ENCODE measurements around the gene SECTM1. TPM values are rescaled to one million over a fixed set of nuclear protein-coding genes. Genes with fewer than 3 reads are reported as not detected.

SECTM1 gene
- total and polyA plus RNA-seq, 7 donors, result 0.70 to 2.3 (median 1.2) TPM

DNA sequence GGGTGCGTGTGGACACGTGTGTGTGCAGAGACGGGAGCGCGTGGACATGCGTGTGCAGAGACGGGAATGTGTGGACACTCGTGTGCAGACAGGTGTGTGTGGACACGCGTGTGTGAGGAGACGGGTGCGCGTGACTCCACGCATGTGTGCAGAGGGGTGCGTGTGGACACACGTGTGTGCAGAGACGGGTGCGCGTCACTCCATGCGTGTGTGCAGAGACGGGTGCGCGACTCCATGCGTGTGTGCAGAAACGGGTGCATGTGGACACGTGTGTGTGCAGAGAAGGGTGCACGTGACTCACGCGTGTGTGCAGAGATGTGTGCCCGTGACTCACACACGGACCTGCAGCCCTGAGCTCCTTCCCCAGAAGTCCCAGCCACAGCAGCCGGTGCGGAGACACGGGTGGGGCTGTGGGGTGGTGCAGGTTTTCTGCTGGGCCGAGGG lies 13.9 kb downstream of the SECTM1 start:
- peaks cover 5% of the 10 kb centered on the region for H3K4me1 ChIP-seq
- H3K27ac ChIP-seq, result no peak overlapping the region
- H3K9me3 ChIP-seq, result no peaks in the 10 kb centered on the region
- ATAC-seq, result no peak
- no peaks in the 10 kb centered on the region for H3K36me3 ChIP-seq (ENCODE audit: insufficient read depth in 1 of 2, low read depth in 1 of 2)
- peaks cover 0 to 9% (median 7%) of the 10 kb centered on the region in 3 donors for H3K27me3 ChIP-seq (ENCODE audit: insufficient read depth in 3 of 3, low read length in 2 of 3)
- DNase-seq, result no peak
- intact Hi-C loops (cut with DNase I), result loop anchor here in 1 of 2 donors (2.0 to 5.0 kb wide), 3 partner anchors 72 to 113 kb away; no protein-coding TSS in a partner anchor
- TF ChIP-seq, protein P1, sequence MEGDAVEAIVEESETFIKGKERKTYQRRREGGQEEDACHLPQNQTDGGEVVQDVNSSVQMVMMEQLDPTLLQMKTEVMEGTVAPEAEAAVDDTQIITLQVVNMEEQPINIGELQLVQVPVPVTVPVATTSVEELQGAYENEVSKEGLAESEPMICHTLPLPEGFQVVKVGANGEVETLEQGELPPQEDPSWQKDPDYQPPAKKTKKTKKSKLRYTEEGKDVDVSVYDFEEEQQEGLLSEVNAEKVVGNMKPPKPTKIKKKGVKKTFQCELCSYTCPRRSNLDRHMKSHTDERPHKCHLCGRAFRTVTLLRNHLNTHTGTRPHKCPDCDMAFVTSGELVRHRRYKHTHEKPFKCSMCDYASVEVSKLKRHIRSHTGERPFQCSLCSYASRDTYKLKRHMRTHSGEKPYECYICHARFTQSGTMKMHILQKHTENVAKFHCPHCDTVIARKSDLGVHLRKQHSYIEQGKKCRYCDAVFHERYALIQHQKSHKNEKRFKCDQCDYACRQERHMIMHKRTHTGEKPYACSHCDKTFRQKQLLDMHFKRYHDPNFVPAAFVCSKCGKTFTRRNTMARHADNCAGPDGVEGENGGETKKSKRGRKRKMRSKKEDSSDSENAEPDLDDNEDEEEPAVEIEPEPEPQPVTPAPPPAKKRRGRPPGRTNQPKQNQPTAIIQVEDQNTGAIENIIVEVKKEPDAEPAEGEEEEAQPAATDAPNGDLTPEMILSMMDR (IDR thresholded peaks at IDR 0.05), result no peak
- WGBS, 3 donors, result 93 to 95% (median 94%) methylated on average over 35 of the region's 35 CpGs
- no peak overlapping the region for H3K4me3 ChIP-seq

DNA sequence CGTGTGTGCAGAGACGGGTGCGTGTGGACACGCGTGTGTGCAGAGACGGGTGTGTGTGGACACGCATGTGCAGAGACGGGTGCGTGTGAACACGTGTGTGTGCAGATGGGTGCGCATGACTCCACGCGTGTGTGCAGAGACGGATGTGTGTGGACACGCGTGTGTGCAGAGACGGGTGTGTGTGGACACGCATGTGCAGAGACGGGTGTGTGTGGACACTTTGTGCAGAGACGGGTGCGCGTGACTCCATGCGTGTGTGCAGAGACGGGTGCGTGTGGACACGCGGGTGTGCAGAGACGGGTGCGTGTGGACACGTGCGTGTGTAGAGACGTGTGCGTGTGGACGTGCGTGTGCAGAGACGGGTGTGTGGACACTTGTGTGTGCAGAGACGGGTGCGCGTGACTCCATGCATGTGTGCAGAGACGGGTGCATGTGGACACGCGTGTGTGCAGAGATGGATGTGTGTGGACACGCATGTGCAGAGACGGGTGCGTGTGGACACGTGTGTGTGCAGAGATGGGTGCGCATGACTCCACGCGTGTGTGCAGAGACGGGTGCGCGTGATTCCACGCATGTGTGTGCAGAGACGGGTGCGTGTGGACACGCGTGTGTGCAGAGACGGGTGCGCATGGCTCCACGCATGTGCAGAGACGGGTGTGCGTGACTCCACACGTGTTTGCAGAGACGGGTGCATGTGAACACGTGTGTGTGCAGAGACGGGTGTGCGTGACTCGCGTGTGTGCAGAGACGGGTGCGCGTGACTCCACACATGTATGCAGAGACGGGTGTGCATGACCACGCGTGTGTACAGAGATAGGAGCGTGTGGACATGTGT lies 14.6 kb downstream of the SECTM1 start:
- ATAC-seq (no peak), DNase-seq (no peak)
- no peaks in the 10 kb centered on the region for H3K9me3 ChIP-seq
- intact Hi-C loops (cut with DNase I), result loop anchor here in 1 of 2 donors (5.0 kb wide), 1 partner anchor 72 kb away; no protein-coding TSS in a partner anchor
- H3K36me3 ChIP-seq (ENCODE audit: insufficient read depth in 1 of 2, low read depth in 1 of 2), result no peaks in the 10 kb centered on the region
- no peak overlapping the region for H3K4me3 ChIP-seq
- TF ChIP-seq, protein P1 (IDR thresholded peaks at IDR 0.05), result no peak
- H3K27me3 ChIP-seq (ENCODE audit: insufficient read depth in 3 of 3, low read length in 2 of 3), result peaks cover 0 to 16% (median 9%) of the 10 kb centered on the region in 3 donors
- H3K4me1 ChIP-seq, result peaks cover 5% of the 10 kb centered on the region
- 95 to 96% (median 95%) methylated on average over 76 of the region's 76 CpGs for WGBS, 3 donors
- no peak overlapping the region for H3K27ac ChIP-seq

DNA sequence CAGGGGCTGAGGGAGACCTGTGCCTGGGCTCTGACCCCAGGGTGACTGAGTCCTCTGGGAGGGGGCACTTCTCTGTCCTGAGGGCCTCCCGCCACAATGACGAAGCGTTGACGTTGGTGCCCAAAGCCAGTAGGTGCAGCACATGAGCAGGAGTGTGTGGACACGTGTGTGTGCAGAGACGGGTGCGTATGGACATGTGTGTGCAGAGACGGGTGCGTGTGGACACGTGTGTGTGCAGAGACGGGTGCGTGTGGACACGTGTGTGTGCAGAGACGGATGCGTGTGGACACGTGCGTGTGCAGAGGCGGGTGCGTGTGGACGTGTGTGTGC lies 15.4 kb downstream of the SECTM1 start:
- ATAC-seq (no peak), DNase-seq (no peak)
- Histone ChIP-seq H3K4me3 (no peak overlapping the region), H3K4me1 (peaks cover 5% of the 10 kb centered on the region), H3K27me3 (ENCODE audit: insufficient read depth in 3 of 3, low read length in 2 of 3) (peaks cover 0 to 21% (median 9%) of the 10 kb centered on the region in 3 donors), H3K9me3 (no peaks in the 10 kb centered on the region), H3K27ac (no peak overlapping the region), H3K36me3 (ENCODE audit: insufficient read depth in 1 of 2, low read depth in 1 of 2) (no peaks in the 10 kb centered on the region)
- TF ChIP-seq, protein P1 (IDR thresholded peaks at IDR 0.05), result no peak
- WGBS, 3 donors, result 95 to 97% (median 95%) methylated on average over 19 to 20 of the region's 20 CpGs
- intact Hi-C loops (cut with DNase I), result loop anchor here in 1 of 2 donors (5.0 kb wide), 1 partner anchor 71 kb away; no protein-coding TSS in a partner anchor

DNA sequence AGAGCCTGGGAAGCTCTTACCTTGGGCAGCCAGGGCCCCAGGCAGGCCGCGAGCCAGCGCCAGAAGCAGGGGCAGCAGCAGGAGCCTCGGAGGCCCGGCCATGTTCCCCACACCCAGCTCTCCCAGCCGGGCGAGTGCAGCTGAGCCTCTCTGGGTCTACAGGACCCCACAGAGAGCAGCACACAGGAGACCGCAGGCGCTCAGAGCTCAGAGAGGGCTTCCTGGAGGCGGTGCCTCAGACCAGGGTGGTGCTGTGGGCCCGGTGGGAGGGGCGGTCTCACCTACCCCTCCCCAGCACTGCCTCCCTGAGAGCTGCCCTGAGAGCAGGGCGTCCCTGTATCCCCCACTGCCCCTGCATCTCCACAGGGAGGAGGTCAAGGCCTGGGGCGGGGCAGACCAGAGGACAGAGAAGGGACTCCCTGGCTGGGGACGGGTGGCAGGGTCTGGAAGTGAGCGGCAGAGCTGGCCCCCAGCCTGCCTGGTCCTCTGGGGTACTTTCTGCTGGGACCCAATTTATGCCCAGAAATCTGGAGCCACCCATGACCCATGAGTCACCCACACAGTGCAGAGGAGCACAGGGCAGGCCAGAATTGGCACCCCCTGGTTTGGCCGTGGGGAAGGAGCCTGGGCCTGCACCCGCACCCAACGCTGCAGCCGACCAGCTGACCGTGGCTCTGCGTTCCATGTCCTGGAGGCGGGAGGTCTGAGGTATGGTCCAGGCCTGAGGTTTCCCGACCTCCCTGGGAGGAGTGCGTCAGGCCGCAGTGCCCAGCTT lies 16.0 kb downstream of the SECTM1 start, which contains the start of gene CD7:
CD7 (minus strand) TSS at position 215 of the 775 bp plus-strand sequence; CDS start at position 102, 113 bp downstream.
- Histone ChIP-seq H3K36me3 (ENCODE audit: insufficient read depth in 1 of 2, low read depth in 1 of 2) (no peaks in the 10 kb centered on the region), H3K9me3 (no peaks in the 10 kb centered on the region), H3K27me3 (ENCODE audit: insufficient read depth in 3 of 3, low read length in 2 of 3) (peaks cover 0 to 21% (median 9%) of the 10 kb centered on the region in 3 donors), H3K4me1 (peaks cover 5% of the 10 kb centered on the region), H3K27ac (no peak within 1 kb of the TSS), H3K4me3 (no peak within 1 kb of the TSS)
- DNase-seq (no peak), ATAC-seq (no peak)
- TF ChIP-seq, protein P1 (IDR thresholded peaks at IDR 0.05), result no peak
- intact Hi-C loops (cut with DNase I), result loop anchor here (2.0 to 5.0 kb wide), 2 partner anchors 15 to 70 kb away; no protein-coding TSS in a partner anchor
- WGBS, 3 donors, result 79 to 84% (median 83%) methylated on average over 24 to 26 of the region's 26 CpGs

Data from psoas muscle (tissue), 8 donors.